ENCODE data around the gene FIS1.

- TF ChIP-seq CTCF (IDR thresholded peaks at IDR 0.05) (no peak), POLR2A (IDR thresholded peaks at IDR 0.05) (no peak), EP300 (IDR thresholded peaks at IDR 0.05) (no peak), POLR2AphosphoS5 (IDR thresholded peaks at IDR 0.05) (no peak)
These were observed 33.4 kb downstream of the FIS1 start for GRCh38 chr7:101211501-101211900.
